Nucleus accumbens (tissue), 56 donors: ENCODE measurements around the gene DELE1.
A peak's percentile ranks its signal among the peaks of the same experiment; 100 is the strongest.
"Not testable (repeated sequence)": the region's sequence is repeated elsewhere in the genome, so short reads cannot be mapped to it uniquely, and the experiment has no call there.

ENCODE experiments used
- DNase-seq, 56 donors: peaks; one replicate each; lab custom pipeline; 2025; lab: John Stamatoyannopoulos, UW

DELE1 gene

GRCh38 chr5:141920771-141921170, 2.9 kb upstream of the DELE1 start:
- DNase-seq: no peak

- DNase-seq: not testable (repeated sequence)
These were observed 734 bp upstream of the DELE1 start for GRCh38 chr5:141922827-141923447.

- DNase-seq: no peak
These were observed 2.8 kb downstream of the DELE1 start for GRCh38 chr5:141926434-141926833.

GRCh38 chr5:141928051-141928450, 4.4 kb downstream of the DELE1 start:
- DNase-seq: no peak

GRCh38 chr5:141929398-141930058, 5.9 kb downstream of the DELE1 start:
- no peak for DNase-seq

- no peak for DNase-seq
These were observed 8.0 kb downstream of the DELE1 start for GRCh38 chr5:141931694-141932093.

- no peak for DNase-seq
These were observed 9.5 kb downstream of the DELE1 start for GRCh38 chr5:141933151-141933550.

GRCh38 chr5:141934099-141934844, 10.6 kb downstream of the DELE1 start:
- no peak for DNase-seq

- DNase-seq: no peak
These were observed 11.9 kb downstream of the DELE1 start for GRCh38 chr5:141935538-141935937.

GRCh38 chr5:141940695-141941271, 17.1 kb downstream of the DELE1 start:
- peak in 8 of 56 donors; percentile 12 to 29 (median 22) for DNase-seq

GRCh38 chr5:141941307-141941706, 17.6 kb downstream of the DELE1 start:
- DNase-seq: no peak

- DNase-seq: no peak
These were observed 18.1 kb downstream of the DELE1 start for GRCh38 chr5:141941779-141942178.

GRCh38 chr5:141942185-141942857, 18.6 kb downstream of the DELE1 start:
- peak in 10 of 56 donors; percentile 12 to 44 (median 30) for DNase-seq

GRCh38 chr5:141944076-141944475, 20.4 kb downstream of the DELE1 start:
- no peak for DNase-seq

GRCh38 chr5:141945511-141946051, 21.9 kb downstream of the DELE1 start:
- DNase-seq: peak in 3 of 56 donors; percentile 4 to 30 (median 24)

GRCh38 chr5:141947316-141947715, 23.6 kb downstream of the DELE1 start:
- DNase-seq: no peak

- DNase-seq: no peak
These were observed 25.1 kb downstream of the DELE1 start for GRCh38 chr5:141948812-141949211.

- DNase-seq: no peak
These were observed 25.8 kb downstream of the DELE1 start for GRCh38 chr5:141949511-141949910.

- DNase-seq: peak in 1 of 56 donors; percentile 17
These were observed 26.7 kb downstream of the DELE1 start for GRCh38 chr5:141950207-141951005.
